Measurements from ENCODE around the gene SPIN1. TPM values are rescaled to one million over a fixed set of nuclear protein-coding genes. Genes with fewer than 3 reads are reported as not detected.

The SPIN1 gene
- total and polyA plus RNA-seq, 2 donors (not counting 3 experiments of a cell fraction or from before 2014, with no cell fraction given): 38.1 to 56.8 TPM

DNA sequence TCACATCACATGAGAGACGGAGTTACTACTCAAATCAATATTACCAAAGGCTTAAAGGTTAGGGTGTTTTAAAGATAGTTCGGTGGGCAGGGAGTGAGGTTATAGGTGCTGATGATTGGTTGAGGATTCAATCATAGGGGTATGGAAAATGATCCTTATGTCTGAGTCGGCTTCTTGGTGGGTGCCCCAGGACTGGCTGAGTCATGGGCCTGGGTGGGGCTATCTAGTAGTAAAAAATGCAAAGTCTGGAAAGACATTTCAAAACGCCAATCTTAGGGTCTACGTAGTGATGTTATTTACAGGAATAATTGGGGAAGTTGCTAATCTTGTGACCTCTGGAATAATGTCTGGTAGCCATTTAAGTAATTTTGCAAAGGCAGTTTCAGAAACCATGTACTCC lies 15.2 kb upstream of the SPIN1 start:
- Histone ChIP-seq H3K9ac (replicated peaks; ENCODE audit: extremely low read depth, insufficient read depth, low read length) (no peak overlapping the region), H3K79me2 (ENCODE audit: control insufficient read depth, insufficient read depth, low read length) (no peaks in the 10 kb centered on the region), H3K4me1 (ENCODE audit: control insufficient read depth, extremely low read depth, insufficient read depth, low read length) (no peaks in the 10 kb centered on the region), H3K9me3 (replicated peaks; ENCODE audit: control insufficient read depth, insufficient read depth, low read length) (no peaks in the 10 kb centered on the region), H2AFZ (ENCODE audit: low read depth, low read length) (no peak overlapping the region), H4K20me1 (replicated peaks; ENCODE audit: control insufficient read depth, extremely low read depth, insufficient read depth, low read length) (no peaks in the 10 kb centered on the region), H3K36me3 (ENCODE audit: control insufficient read depth in 2 of 2, extremely low read depth in 1 of 2, insufficient read depth in 2 of 2, low read length in 2 of 2) (no peaks in the 10 kb centered on the region), H3K27me3 (ENCODE audit: control insufficient read depth in 2 of 2, insufficient read depth in 2 of 2, low read length in 2 of 2) (no peaks in the 10 kb centered on the region), H3K4me3 (replicated peaks in 1 of 3; ENCODE audit: insufficient read depth in 1 of 3, low read depth in 1 of 3, low read length in 3 of 3) (no peak overlapping the region), H3K9me1 (replicated peaks; ENCODE audit: control insufficient read depth, extremely low read depth, insufficient read depth, low read length) (no peaks in the 10 kb centered on the region), H3K27ac (ENCODE audit: insufficient read depth, low read depth, low read length) (no peak overlapping the region), H3K4me2 (ENCODE audit: insufficient read depth, low read length) (no peak overlapping the region)
- TF ChIP-seq FOS (IDR thresholded peaks at IDR 0.05; ENCODE audit: borderline replicate concordance, insufficient read depth, low read length): no peak
- DNase-seq (ENCODE audit: low read depth, low spot score) (no peak), FAIRE-seq (no peak)
- dilution Hi-C loops (cut with MboI; ENCODE audit: extremely low pct_ligation_motif_present, low sequenced_read_pairs) (no loop called here), intact Hi-C loops (cut with micrococcal nuclease) (no loop called here)
- POLR2A ChIA-PET: no interaction called here
- CTCF ChIA-PET: no interaction called here
- no TSS peak for BruUV-seq (replicated peaks)

DNA sequence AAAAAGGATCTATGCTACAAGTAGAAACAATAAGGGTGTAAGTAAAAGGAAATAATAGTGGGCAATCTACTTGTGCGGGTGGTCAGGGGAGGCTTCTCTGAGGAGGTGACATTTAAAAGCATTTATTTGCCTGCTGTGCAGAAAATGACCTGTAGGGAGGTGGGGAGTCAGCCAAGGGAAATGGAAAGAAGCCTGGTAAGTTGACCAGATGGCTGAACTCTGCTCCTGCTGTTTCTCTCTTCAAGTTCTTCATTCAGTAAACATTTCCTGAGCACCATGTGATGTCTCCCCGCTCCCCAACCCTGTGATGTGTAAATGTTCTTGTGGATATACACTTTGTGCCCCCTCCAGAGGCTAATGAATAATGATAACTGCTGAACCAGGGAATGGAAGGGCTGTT lies 9.9 kb upstream of the SPIN1 start:
- no peak overlapping the region for H3K9ac ChIP-seq (replicated peaks; ENCODE audit: extremely low read depth, insufficient read depth, low read length)
- no peaks in the 10 kb centered on the region for H3K9me3 ChIP-seq (replicated peaks; ENCODE audit: control insufficient read depth, insufficient read depth, low read length)
- BruUV-seq (replicated peaks): no TSS peak
- no peaks in the 10 kb centered on the region for H4K20me1 ChIP-seq (replicated peaks; ENCODE audit: control insufficient read depth, extremely low read depth, insufficient read depth, low read length)
- FAIRE-seq: no peak
- no peaks in the 10 kb centered on the region for H3K27me3 ChIP-seq (ENCODE audit: control insufficient read depth in 2 of 2, insufficient read depth in 2 of 2, low read length in 2 of 2)
- no peak overlapping the region for H3K4me2 ChIP-seq (ENCODE audit: insufficient read depth, low read length)
- H3K27ac ChIP-seq (ENCODE audit: insufficient read depth, low read depth, low read length): no peak overlapping the region
- no peaks in the 10 kb centered on the region for H3K36me3 ChIP-seq (ENCODE audit: control insufficient read depth in 2 of 2, extremely low read depth in 1 of 2, insufficient read depth in 2 of 2, low read length in 2 of 2)
- no peaks in the 10 kb centered on the region for H3K4me1 ChIP-seq (ENCODE audit: control insufficient read depth, extremely low read depth, insufficient read depth, low read length)
- intact Hi-C loops (cut with micrococcal nuclease) (no loop called here), dilution Hi-C loops (cut with MboI; ENCODE audit: extremely low pct_ligation_motif_present, low sequenced_read_pairs) (no loop called here)
- no peaks in the 10 kb centered on the region for H3K79me2 ChIP-seq (ENCODE audit: control insufficient read depth, insufficient read depth, low read length)
- no peak overlapping the region for H2AFZ ChIP-seq (ENCODE audit: low read depth, low read length)
- H3K9me1 ChIP-seq (replicated peaks; ENCODE audit: control insufficient read depth, extremely low read depth, insufficient read depth, low read length): no peaks in the 10 kb centered on the region
- DNase-seq (ENCODE audit: low read depth, low spot score): peak; percentile 57
- H3K4me3 ChIP-seq (replicated peaks in 1 of 3; ENCODE audit: insufficient read depth in 1 of 3, low read depth in 1 of 3, low read length in 3 of 3): no peak overlapping the region
- ChIA-PET POLR2A (no interaction called here), CTCF (no interaction called here)
- TF ChIP-seq, protein P1, sequence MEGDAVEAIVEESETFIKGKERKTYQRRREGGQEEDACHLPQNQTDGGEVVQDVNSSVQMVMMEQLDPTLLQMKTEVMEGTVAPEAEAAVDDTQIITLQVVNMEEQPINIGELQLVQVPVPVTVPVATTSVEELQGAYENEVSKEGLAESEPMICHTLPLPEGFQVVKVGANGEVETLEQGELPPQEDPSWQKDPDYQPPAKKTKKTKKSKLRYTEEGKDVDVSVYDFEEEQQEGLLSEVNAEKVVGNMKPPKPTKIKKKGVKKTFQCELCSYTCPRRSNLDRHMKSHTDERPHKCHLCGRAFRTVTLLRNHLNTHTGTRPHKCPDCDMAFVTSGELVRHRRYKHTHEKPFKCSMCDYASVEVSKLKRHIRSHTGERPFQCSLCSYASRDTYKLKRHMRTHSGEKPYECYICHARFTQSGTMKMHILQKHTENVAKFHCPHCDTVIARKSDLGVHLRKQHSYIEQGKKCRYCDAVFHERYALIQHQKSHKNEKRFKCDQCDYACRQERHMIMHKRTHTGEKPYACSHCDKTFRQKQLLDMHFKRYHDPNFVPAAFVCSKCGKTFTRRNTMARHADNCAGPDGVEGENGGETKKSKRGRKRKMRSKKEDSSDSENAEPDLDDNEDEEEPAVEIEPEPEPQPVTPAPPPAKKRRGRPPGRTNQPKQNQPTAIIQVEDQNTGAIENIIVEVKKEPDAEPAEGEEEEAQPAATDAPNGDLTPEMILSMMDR (IDR thresholded peaks at IDR 0.05; ENCODE audit: extremely low read depth in 1 of 2, insufficient read depth in 1 of 2, low read depth in 1 of 2, low read length in 2 of 2): peak in 1 of 2 donors; percentile 9
- no peak for TF ChIP-seq GATA2 (IDR thresholded peaks at IDR 0.05; ENCODE audit: insufficient read depth, insufficient read length, low read depth, low read length)
